NCI-H446 (cell line): Measurements from ENCODE around the gene PLEKHM2.
"Not testable (repeated sequence)": the region's sequence is repeated elsewhere in the genome, so short reads cannot be mapped to it uniquely, and the experiment has no call there.

Experiments used
- DNase-seq, 2 experiments: peaks; one replicate each; lab custom pipeline; 2025; lab: John Stamatoyannopoulos, UW

The PLEKHM2 gene

DNA sequence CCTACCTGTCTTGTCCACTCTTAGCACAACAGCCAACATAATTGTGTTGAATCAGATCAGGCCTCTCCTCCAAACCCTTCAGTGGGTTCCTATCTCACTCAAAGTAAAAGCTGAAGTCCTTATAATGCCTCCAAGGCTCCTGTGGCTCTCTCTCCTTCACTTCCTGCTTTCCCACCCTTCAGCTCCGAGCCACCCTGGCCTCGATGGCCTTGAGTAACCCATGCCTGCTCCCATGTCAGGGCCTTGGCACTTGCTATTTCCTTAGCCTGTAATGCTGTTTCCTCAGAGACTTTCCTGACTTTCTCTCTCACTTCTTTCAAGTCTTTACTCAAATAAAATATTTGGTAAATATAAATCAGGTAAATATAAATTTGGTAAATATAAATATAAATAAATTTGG, 8.1 kb upstream of the PLEKHM2 start:
- no peak for DNase-seq

DNA sequence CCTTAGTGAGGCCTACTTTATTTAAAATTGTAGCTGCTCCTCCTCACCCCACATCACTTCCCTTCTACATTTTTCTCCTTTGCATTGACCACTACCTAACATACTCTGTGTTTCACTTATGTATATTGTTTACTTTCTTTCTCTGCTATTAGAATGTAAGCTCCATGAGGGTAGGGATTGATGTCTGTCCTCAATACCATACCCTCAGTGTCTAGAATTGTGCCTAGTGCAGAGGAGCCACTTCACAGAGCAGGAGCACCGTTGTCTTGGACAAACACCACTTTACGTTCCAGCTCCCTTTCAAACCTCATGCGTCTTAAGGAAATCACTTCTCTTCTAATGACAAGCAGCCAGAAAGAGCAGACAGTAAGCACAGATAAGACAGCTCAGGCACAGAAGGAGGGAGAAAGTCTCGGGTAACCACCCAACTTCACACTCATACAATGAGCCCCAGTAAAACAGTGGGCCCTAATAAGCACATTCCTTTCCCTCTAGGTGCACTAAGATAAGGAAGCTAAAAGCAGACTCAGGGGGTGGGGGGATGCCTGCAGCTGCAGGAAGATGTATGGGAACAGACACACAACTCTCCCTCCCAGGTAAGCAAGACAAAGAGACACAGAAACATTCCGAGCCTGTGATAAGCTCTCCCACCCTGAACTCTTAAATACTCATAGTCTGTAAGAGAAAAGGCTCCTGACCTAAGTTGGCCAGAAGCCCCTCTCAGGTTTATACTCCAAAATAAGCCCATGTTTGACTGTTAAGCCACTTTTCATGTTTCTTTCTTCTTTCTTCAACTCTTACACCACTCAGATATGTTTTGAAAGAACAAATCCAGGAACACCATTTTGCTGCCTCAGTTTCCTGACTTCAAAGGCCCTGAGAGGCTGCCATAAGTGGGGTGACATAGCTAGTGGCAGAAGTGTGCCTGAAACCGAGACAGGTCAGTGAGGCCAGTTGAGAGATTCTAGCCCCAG, 7.1 kb upstream of the PLEKHM2 start:
- DNase-seq = no peak

DNA sequence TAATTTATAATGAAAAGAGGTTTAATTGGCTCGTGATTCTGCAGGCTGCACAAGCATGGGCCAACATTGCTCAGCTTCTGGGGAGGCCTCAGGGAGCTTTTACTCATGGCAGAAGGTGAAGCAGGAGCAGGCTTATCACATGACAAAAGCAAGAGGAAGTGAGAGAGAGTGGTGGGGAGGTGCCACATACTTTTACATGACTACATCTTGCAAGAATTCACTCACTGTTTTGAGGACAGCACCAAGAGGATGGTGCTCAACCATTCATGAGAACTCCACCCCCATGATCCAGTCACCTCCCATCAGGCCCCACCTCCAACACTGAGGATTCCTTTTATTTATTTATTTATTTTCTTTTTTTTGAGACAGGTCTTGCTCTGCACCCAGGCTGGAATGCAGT, 5.5 kb upstream of the PLEKHM2 start:
- no peak for DNase-seq

DNA sequence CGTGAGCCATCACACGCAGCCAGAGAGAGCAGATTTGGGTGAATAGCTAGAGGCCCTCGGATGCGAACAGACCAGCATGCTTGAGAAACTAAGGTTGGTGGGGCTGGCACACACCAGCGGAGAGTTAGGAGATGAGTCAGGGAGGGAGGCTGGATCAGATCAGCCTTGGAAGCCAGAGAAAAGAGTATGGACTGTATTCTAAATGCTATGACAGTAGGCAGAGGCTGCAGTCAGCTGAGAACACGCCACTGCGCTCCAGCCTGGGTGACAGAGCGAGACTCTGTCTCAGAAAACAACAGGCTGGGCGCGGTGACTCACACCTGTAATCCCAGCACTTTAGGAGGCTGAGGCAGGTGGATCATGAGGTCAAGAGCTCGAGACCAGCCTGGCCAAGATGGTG, 4.0 kb upstream of the PLEKHM2 start:
- DNase-seq = no peak

DNA sequence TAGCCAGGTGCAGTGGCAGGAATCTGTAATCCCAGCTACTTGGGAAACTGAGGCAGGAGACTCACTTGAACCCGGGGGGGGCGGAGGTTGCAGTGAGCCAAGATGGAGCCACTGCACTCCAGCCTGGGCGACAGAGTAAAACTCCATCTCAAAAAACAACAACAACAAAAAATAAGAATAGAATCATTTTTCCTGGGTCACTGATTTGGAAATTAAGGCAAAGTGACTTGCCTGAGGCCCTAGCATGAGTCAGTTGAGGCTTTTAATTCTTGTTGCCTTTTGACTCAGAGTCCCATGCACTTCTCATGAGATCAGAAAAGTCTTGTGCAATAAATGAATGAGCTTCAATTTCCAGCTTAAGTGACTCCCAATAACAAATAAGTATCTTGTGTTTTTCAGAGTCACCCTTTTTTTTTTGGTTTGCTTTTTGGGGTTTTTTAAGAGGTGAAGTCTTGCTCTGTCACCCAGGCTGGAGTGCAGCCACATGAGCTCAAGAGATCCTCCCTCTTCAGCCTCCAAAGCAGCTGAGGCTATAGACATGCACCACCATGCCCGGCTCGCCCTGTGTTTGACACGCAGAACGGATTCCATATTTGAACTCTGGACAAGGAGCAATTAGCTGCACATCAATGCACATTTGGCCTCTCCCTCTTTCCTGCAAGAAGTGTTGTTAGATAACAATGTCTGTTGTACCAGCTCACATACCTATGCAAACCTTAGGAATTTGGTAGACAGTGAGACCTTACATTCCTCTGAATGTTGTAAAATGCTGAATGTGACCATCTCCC, 3.4 kb upstream of the PLEKHM2 start:
- no peak for DNase-seq

DNA sequence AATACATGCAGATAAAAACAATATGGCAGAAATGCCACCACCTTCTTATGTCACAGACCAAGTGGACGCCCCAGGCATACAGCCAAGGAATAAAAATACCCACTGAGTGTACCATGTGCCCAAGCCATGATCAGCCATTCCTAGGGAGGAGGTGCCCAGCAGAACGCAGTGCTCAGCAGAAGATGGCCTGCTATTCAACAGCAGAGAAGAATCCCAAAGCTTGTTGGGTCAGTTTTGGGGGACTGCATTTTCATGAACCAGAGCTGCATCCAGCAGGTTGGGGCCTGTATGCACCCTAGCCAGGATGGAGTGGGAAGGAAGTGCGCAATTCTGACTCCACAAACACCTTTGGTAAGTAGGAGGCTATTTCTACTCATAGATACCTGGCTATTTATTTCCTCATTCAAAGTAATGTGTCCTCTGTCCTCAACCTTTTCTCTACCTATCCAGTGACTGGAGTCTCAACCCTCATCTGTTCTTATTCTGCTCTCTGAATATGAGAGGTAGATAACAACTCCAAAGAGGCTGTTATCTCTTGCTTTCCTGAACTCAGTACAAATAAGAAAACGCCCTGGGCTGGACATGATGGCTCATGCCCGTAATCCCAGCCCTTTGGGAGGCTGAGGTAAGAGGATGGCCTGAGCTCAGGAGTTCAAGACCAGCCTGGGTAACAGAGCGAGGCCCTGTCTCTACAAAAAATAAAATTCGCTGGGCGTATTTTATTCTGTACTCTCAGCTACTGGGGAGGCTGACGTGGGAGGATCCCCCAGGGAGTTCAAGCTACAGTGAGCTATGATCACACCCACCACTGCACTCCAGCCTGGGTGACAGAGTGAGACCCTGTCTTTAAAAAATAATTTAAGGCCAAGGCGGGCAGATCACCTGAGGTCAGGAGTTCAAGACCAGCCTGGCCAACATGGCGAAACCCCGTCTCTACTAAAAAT, 2.5 kb upstream of the PLEKHM2 start:
- DNase-seq = no peak

DNA sequence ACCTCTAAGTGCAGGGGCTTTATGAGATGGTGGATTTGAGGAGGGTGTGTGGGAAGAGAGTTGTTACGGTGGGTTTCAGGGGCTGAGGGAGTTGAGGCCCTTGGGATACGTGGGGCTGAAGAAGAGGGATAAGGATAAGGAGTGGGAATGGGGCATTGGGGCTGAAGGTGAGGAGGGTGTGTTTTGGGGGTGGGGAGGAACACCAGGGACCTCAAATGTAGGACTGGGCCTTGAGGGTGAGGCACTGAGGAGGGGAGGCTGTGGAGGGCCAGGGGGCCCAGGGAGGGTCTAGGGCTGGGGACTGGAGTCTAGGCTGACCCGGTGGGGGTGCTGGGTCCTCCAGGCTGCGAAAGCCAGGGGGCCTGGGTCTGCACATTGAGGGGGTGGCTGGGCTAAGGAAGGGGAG, 1.2 kb upstream of the PLEKHM2 start:
- DNase-seq = no peak

DNA sequence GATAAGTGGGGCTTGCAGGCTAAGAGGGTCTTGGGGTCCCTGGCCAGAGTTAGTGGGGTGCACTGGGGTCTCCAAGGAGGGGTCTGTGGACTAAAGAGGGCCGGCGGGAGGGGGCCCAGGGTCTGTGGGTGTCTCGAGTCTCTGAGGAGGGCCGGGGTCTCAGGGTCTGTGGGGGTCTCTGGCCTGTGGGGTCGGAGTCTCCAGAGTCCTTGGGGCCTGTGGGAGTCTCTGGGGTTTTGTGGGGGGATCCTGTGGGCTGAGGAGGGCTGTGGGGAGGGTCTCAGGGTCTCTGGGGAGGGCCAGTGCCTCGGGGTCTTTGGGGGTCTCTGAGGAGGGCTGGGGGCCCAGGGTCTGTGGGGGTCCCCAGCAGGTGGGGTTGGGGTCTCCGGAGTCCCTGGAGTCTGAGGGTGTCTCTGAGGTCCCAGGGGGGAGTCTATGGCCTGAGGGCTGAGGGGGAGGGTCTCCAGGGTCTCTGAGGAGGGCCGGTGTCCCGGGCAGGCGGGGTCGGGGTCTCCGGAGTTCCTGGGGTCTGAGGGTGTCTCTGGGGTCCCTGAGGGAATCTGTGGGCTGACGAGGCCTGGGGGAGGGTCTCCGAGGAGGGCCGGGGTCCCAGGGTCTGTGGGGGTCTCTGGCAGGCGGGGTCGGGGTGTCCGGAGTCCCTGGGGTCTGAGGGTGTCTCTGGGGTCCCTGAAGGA, 628 bp upstream of the PLEKHM2 start:
- DNase-seq = no peak

DNA sequence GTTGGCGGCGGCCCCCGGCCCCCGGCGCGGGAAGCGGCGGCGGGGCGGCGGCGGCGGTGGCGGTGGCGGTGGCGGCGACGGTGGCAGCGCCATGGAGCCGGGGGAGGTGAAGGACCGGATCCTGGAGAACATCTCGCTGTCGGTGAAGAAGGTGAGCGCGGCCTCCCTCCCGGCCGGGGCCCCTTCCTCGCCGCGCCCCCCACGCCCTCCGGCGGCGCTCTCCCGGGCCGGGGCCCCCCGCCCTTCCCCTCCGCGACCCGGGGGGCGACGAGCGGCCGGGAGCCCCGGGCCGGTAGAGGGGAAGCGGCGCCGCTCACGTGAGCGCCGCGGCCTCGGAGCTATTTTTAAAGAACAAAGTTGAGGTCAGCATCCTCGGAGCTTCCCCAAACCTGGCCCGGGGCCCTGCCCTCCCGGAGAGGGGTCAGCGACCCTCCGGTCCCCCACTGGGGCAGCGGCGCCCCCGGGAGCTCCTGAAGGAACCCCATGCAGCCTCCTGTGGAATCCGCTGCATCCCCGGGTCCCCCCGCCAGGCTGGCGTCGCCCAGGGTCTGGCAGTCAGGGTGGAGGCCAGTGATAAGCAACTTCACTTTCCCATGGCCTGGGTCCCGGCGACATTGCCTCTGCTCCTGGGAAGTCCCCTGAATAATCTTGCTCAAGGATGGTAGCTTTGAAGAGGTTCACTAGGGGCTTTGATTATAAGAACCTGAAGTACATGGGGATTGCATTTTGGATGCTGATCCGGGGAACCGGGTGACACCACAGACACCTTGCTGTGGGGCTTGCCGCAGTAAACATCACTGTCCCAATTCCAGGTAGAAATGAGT, 560 bp downstream of the PLEKHM2 start:
- DNase-seq = no peak

DNA sequence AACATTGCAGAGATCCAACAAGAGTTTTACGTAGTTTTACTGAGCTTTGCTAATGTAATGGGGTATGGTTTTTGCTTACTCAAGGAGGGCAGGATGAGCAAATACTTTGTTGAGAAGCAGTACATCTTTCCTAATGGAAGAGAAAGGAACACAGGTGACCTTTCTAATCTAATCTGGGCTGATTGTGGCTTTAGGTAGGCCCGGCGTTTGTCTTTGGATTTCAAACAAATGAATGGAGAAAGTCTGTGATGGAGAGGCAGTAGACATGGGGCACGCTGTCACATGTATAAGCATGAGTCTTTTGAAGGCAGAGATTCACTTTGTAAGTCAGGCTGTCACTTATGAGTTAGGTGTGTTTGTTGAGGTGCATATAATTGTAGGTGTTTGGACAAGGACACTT, 1.7 kb downstream of the PLEKHM2 start:
- DNase-seq = no peak

DNA sequence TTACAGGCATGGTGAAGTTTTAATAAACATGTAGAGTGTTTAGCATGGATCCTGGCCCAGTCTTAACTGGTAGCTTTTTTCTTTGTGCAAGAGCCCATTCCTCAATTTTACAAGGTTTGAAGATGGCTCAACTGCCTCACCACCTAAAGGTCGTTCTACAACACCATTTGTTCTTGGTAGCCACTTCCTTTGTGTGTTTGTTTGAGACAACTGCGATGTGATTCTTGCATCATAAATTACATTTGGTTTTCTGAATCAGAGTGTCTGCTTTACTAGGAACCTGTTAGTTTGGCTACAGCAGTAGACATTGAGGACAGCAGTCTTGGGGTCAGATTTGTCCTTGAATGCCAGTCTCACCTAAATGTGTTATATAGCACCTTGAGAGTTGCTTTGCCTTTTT, 3.3 kb downstream of the PLEKHM2 start:
- no peak for DNase-seq

DNA sequence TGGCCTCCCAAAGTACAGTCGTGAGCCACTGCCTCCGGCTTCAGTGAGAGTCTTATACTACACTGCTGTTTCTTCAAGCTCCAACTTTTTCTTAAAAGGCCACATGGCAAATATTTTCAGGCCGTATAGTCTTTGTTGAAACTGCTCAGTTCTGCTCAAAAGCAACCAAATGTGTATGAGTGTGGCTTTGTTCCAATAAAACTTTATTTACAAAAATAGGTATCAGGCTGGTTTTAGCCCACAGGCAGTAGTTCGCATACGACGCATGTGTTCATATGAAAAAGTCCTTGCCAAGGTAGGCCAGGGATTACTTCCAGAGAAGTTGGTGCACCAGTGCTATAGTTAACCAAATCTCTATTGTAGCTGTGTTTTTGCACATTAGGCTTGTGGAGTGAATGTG, 6.2 kb downstream of the PLEKHM2 start:
- no peak for DNase-seq

DNA sequence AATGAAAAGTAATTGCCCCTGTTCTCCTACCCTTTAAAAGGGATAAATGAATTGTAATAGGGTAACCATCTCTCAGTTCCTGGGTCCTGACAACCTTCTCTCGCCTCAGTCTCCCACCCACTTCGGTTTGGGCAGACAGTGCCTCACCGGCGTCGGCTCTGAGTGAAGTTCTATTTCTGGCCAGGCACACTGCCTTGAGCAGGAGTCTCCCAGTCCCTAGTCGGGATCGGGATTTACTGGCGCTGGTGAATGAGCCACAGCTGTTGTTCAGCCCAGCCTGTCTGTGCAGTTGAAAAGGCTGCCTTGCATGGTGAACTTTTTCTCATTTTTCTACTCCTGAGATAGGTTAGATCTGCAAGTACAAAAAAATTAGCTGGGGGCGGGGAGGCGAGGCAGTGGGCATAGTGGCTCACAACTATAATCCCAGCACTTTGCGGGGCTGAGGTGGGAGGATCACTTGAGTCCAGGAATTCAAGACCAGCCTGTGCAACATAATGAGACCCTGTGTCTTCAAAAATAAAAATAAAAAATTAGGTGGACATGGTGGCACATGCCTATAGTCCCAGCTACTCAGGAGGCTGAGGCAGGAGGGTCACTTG, 7.4 kb downstream of the PLEKHM2 start:
- no peak for DNase-seq

DNA sequence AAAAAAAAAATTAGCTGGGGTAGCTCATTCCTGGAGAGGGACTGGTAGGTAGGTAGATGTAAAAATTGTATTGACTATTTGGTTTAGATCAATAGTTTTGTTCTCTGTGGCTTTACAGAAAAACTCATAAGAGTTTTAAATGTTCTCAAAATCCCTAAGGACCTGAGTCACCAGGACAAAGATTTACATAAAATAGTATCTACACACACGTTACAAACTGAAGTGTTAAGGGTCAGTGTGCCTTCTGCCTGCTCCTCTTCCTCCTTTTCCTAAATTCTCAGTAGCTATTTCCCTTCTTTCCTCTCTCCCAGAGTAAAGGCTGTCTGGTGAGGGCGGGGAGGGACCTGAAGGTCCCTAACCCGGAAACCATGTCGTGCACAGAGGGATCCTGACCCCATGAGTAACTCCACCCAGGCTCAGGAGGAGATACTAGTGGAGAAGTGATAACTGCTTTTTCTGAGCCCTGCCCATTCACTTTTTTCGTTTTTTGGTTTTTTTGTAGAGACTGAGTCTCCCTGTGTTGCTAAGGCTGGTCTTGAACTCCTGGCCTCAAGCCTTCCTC, 8.1 kb downstream of the PLEKHM2 start:
- DNase-seq = no peak

DNA sequence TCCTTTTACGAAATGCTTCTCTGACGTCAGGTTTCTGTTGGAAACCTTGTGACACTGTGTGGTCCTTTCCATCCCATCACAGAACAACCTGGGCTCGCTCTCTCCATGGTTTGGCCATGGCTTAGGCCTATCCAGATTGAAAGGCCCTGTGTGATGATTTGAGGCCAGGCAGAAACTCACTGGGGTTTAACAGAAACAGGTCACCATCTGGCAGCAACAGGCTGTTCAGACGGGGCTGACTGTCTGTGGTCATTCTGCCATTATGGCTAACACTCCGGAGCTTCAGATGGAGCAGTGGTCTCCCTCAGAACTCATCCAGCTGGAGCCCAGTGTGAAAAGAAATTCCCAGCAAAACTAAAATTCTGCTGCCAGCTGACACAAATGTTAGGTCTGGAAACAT, 9.3 kb downstream of the PLEKHM2 start:
- DNase-seq = no peak

DNA sequence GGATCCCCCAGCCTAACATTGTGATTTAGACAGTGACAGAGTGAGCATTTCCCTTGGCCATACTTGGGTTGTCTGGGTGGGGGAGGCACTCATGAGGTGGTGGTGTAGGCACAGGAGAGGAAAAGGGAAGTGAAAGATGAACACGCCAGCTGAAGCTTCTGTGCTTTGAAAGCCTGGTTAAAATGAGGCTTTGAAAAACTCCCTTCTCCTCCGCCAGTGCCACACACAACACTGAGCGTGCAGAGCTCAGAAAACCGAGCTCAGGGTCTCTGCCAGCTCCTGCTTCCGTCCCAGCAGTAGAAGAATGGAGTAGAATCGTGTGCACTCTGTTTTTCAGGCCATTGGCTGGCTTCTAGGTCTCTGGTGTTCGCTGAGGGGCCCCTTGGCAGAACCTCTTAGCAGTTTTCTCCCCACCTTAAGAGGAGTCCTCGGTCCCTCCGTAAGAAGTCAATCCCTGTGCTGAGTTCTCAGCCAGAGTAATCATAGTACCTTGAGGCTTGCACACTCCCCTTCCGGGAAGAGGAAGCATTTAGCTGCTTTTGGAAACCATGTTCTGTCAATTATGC, 12.9 kb downstream of the PLEKHM2 start:
- no peak for DNase-seq

DNA sequence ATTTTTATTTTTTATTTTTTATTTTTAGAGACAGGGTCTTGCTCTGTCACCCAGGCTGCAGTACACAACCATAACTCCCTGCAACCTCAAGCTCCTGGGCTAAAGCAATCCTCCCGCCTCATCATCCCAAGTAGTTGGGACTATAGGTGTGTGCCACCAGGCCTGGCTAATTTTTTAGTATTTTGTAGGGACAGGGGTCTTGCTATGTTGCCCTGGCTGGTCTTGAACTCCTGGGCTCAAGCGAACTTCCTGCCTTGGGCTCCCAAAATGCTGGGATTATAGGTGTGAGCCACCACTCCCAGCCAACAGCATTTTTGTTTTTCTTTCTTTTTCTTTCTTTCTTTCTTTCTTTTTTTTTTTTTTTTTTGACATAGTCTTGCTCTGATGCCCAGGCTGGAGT, 14.1 kb downstream of the PLEKHM2 start:
- DNase-seq = no peak

DNA sequence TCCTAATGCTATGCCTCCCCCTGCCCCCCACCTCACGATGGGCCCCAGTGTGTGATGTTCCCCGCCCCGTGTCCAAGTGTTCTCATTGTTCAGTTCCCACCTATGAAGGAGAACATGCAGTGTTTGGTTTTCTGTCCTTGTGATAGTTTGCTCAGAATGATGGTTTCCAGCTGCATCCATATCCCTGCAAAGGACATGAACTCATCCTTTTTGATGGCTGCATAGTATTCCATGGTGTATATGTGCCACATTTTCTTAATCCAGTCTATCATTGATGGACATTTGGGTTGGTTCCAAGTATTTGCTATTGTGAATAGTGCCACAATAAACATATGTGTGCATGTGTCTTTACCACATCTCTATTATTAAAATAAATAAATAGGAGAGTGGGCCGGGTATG, 15.2 kb downstream of the PLEKHM2 start:
- not testable (repeated sequence) for DNase-seq

DNA sequence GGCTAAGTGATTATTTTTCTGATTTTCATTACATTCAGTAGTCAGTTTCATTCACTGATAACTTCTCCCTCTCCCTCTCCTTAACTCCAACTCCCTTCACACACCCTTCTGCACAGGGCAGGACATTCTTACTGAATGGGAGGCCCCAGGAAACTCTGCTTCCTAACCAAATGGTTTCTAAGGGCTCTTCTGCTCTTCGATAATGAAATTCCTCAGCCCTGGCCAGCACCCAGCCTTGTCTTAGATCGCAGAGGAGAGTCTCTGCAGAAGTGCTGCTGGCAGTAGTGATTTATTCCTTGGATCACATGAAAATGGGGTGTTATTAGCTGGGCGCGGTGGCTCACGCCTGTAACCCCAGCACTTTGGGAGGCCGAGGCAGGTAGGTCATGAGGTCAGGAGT, 16.4 kb downstream of the PLEKHM2 start:
- DNase-seq = no peak
